ENCODE results near the gene HRH1. TPM values are rescaled to one million over a fixed set of nuclear protein-coding genes. Genes with fewer than 3 reads are reported as not detected.

The HRH1 gene
- total RNA-seq, 1 experiment from 2014 or later = 1.3 TPM

DNA sequence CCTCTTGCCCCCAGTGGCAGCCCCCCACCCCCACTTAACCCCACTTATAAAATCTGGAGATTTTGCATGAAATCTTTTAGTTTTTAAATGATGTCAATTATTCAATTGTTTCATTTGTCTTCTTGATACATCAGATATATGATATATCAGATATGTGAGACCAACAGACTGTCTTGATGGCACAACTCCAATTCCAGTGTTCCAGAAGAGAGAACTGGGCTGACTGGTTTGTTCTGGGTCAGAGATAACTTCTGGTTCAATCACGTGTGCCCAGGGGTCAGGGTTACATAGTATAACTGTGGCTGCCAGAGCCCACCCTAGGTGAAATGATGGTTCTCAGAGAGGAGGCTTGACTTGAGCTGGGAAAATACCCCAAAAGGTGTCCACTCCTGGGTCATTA is 85.5 kb downstream of the HRH1 start:
- Mint-ChIP-seq H3K4me3 (ENCODE audit: unreplicated experiment) (no peak overlapping the region), H3K27me3 (ENCODE audit: insufficient read depth, unreplicated experiment) (no peaks in the 10 kb centered on the region), H3K27ac (ENCODE audit: unreplicated experiment) (no peak overlapping the region), H3K36me3 (ENCODE audit: insufficient read depth, unreplicated experiment) (no peaks in the 10 kb centered on the region), H3K9me3 (ENCODE audit: unreplicated experiment) (no peaks in the 10 kb centered on the region), H3K4me1 (ENCODE audit: low read depth, unreplicated experiment) (peaks cover 4% of the 10 kb centered on the region)
- intact Hi-C loops (cut with micrococcal nuclease; ENCODE audit: unreplicated experiment) = loop anchor here (5.0 kb wide), 1 partner anchor 413 kb away; no protein-coding TSS in a partner anchor
- TF ChIP-seq, protein P1, sequence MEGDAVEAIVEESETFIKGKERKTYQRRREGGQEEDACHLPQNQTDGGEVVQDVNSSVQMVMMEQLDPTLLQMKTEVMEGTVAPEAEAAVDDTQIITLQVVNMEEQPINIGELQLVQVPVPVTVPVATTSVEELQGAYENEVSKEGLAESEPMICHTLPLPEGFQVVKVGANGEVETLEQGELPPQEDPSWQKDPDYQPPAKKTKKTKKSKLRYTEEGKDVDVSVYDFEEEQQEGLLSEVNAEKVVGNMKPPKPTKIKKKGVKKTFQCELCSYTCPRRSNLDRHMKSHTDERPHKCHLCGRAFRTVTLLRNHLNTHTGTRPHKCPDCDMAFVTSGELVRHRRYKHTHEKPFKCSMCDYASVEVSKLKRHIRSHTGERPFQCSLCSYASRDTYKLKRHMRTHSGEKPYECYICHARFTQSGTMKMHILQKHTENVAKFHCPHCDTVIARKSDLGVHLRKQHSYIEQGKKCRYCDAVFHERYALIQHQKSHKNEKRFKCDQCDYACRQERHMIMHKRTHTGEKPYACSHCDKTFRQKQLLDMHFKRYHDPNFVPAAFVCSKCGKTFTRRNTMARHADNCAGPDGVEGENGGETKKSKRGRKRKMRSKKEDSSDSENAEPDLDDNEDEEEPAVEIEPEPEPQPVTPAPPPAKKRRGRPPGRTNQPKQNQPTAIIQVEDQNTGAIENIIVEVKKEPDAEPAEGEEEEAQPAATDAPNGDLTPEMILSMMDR (IDR thresholded peaks at IDR 0.05; ENCODE audit: insufficient read depth in 1 of 2, low read depth in 1 of 2, low read length in 1 of 2, severe bottlenecking in 1 of 2, unreplicated experiment in 1 of 2) = no peak
- Histone ChIP-seq H3K27me3 (replicated peaks; ENCODE audit: control insufficient read depth, insufficient read depth, low read length) (no peaks in the 10 kb centered on the region), H3K36me3 (ENCODE audit: control insufficient read depth, insufficient read depth, low read length) (no peaks in the 10 kb centered on the region), H3K4me3 (ENCODE audit: low read depth, low read length) (no peak overlapping the region), H3K9me3 (no peaks in the 10 kb centered on the region), H3K4me1 (peaks cover 4% of the 10 kb centered on the region; the same call in 1 of the 2 replicates)
- no TSS peak for BruUV-seq (replicated peaks)
- ChIA-PET POLR2A (no interaction called here), CTCF (no interaction called here)
- DNase-seq = no peak

DNA sequence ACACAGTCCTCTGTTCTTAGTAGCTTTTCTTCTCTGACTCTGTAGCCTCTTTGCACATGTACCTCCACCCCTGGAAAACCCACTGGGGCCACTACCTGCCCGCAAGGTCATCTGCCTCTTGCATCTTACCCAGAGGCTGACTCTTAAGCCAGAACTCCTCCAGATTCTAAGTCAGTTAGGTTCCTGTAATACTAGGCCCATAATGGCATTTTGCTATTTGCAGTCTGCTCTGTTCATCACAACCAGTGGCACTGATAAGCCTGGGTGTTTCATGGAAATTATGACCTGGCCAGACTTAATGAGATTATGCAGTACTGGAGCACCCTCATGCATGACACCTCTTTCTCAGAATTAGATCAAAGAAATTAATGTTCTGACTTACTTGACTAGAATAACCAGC is 86.2 kb downstream of the HRH1 start:
- H3K9me3 ChIP-seq = no peaks in the 10 kb centered on the region

DNA sequence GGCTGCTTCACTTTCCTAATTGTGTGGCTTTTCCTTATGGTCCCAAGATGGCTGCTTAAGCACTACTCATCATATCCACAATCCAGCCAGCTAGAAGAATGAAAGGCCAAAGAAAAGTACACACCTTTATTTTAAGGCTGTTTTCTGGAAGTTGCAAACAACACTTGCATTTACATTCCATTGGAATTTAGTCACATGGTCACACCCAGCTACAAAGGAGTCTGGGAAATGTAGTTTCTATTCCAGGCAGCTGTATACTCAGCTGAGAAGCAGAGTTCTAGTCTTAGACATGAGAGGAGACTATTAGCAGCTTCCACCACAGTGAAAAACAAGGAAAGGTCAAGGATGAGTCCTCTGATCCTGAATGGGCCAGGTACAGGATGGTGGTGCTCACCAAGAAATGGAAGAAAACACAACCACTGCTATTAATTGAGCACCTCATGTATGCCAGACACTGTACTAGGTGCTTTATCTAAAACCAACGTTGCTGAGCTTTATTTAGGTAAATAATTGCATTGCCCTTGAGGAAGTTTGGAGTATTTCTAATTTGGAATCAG is 89.9 kb downstream of the HRH1 start:
- no peak overlapping the region for H3K27ac Mint-ChIP-seq (ENCODE audit: unreplicated experiment)
- no peaks in the 10 kb centered on the region for H3K27me3 Mint-ChIP-seq (ENCODE audit: insufficient read depth, unreplicated experiment)
- peak in 1 of 2 experiments; percentile 5 for DNase-seq
- Histone ChIP-seq H3K9me3 (no peaks in the 10 kb centered on the region), H3K27me3 (replicated peaks; ENCODE audit: control insufficient read depth, insufficient read depth, low read length) (no peaks in the 10 kb centered on the region), H3K4me3 (ENCODE audit: low read depth, low read length) (no peak overlapping the region), H3K36me3 (ENCODE audit: control insufficient read depth, insufficient read depth, low read length) (no peaks in the 10 kb centered on the region), H3K4me1 (peaks cover 4% of the 10 kb centered on the region; the same call in 1 of the 2 replicates)
- ChIA-PET CTCF (interaction anchor here (1.1 kb wide), 1 partner anchor 91 kb away, joined by 3 read pairs; no protein-coding TSS in a partner anchor), POLR2A (interaction anchor here (1.1 kb wide), 1 partner anchor 28 kb away, joined by 4 read pairs; the partner anchor contains the start of gene ATG7)
- peaks cover 4% of the 10 kb centered on the region for H3K4me1 Mint-ChIP-seq (ENCODE audit: low read depth, unreplicated experiment)
- no TSS peak for BruUV-seq (replicated peaks)
- TF ChIP-seq, protein P1 (IDR thresholded peaks at IDR 0.05; ENCODE audit: insufficient read depth in 1 of 2, low read depth in 1 of 2, low read length in 1 of 2, severe bottlenecking in 1 of 2, unreplicated experiment in 1 of 2) = no peak
- intact Hi-C loops (cut with micrococcal nuclease; ENCODE audit: unreplicated experiment) = no loop called here
- H3K9me3 Mint-ChIP-seq (ENCODE audit: unreplicated experiment) = no peaks in the 10 kb centered on the region
- H3K36me3 Mint-ChIP-seq (ENCODE audit: insufficient read depth, unreplicated experiment) = no peaks in the 10 kb centered on the region
- H3K4me3 Mint-ChIP-seq (ENCODE audit: unreplicated experiment) = no peak overlapping the region

More for the DNA sequence above, 86.2 kb downstream of the HRH1 start:
- ChIA-PET CTCF (no interaction called here), POLR2A (no interaction called here)
- TF ChIP-seq, protein P1 (IDR thresholded peaks at IDR 0.05; ENCODE audit: insufficient read depth in 1 of 2, low read depth in 1 of 2, low read length in 1 of 2, severe bottlenecking in 1 of 2, unreplicated experiment in 1 of 2) = no peak
- Mint-ChIP-seq H3K36me3 (ENCODE audit: insufficient read depth, unreplicated experiment) (no peaks in the 10 kb centered on the region), H3K27me3 (ENCODE audit: insufficient read depth, unreplicated experiment) (no peaks in the 10 kb centered on the region), H3K4me3 (ENCODE audit: unreplicated experiment) (no peak overlapping the region), H3K9me3 (ENCODE audit: unreplicated experiment) (no peaks in the 10 kb centered on the region), H3K27ac (ENCODE audit: unreplicated experiment) (no peak overlapping the region), H3K4me1 (ENCODE audit: low read depth, unreplicated experiment) (peaks cover 4% of the 10 kb centered on the region)
- intact Hi-C loops (cut with micrococcal nuclease; ENCODE audit: unreplicated experiment) = no loop called here
- H3K27me3 ChIP-seq (replicated peaks; ENCODE audit: control insufficient read depth, insufficient read depth, low read length) = no peaks in the 10 kb centered on the region
- no peak for DNase-seq
- H3K4me3 ChIP-seq (ENCODE audit: low read depth, low read length) = no peak overlapping the region
- H3K36me3 ChIP-seq (ENCODE audit: control insufficient read depth, insufficient read depth, low read length) = no peaks in the 10 kb centered on the region
- no TSS peak for BruUV-seq (replicated peaks)
- peaks cover 4% of the 10 kb centered on the region; the same call in 1 of the 2 replicates for H3K4me1 ChIP-seq
